GM21423 (cell line): Measurements from ENCODE around the gene DUS1L.

Experiments used
- ATAC-seq: cut with Tn5 transposase; IDR thresholded peaks from one replicate; pipeline ENCODE4 v1.9.1; 2021; ENCODE audit warnings: mild to moderate bottlenecking, moderate library complexity; ENCODE audit not compliant: unreplicated experiment

Gene DUS1L

DNA sequence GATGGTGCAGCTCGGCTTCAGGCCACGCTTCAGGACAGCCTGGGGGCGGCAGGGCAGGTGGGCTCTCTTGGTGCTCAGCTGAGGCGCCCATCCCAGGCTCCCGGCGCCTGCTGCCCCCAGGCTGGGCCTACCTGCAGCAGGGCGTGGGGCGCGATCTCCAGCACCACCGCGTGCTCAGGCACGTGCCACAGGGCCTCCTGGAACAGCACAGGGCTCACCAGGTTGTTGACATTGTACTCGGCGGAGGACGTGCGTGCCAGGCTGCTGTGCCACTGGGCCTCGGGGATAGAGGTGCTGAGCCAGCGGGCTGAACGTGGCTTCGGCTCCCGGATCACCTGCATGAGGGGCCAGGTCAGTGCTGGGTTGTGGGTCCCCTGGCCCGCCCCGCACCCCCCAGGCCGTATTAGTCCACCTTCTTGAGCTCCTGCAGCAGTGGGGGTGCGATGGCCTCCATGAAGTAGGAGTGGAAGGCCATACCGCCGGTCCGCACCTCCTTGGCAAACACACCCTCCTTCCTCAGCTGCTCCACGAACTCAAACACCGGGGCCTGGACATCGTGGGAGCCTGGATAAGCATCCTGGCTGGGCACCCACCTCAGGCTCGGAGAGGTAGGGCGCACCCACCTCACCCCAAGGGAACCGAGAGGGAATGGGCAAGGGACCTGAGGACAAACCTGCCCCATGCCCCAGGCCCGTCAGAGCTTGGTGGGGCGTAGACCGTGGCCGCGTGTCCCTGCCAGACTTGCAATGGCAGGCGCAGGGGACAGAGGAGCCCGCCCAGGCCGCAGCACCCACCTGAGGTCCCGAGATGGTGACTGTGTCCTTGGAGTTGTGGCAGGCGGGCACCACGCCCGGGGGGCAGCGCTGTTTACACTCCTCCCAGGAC, 23.5 kb upstream of the DUS1L start:
- no peak for ATAC-seq

DNA sequence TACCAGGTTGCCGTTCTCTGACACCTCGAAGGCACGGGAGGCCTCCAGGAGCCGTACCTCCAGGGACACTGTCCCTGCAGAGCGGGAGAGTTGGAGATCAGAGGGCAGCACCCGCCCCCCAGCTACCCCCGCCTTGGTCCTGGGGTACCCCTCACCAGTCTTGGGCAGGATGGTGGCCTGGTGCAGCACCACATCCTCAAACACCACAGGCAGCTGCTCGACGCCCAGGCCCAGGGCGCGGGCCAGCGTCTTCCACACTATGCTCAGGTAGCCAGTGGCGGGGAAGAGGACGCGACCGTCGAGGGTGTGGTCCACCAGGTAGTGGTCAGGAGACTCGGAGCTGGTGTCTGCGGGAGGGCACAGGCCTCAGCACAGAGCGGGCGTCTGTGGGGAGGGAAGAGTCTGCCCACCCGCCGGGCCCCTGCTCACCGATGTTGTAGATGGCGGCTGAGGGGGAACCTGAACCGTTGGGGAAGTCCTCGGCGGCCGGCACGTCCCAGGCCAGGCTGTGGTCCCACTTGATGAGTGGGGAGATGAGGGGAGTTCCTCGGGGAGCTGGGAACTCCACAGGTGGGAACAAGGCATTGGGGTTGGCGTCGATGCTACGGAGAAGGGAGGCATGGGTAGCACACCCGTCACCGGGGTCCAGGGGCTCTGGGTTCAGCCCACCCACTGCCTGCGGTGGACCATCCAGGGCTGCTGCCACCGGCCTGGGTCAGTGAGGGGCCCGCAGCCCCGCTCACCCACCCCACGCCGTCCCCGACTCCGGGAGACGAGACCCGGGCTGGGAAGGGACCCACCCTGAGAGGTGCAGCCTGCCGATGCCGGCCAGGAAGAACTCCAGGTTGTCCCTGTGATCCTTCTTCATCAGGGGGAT, 22.6 kb upstream of the DUS1L start:
- no peak for ATAC-seq

DNA sequence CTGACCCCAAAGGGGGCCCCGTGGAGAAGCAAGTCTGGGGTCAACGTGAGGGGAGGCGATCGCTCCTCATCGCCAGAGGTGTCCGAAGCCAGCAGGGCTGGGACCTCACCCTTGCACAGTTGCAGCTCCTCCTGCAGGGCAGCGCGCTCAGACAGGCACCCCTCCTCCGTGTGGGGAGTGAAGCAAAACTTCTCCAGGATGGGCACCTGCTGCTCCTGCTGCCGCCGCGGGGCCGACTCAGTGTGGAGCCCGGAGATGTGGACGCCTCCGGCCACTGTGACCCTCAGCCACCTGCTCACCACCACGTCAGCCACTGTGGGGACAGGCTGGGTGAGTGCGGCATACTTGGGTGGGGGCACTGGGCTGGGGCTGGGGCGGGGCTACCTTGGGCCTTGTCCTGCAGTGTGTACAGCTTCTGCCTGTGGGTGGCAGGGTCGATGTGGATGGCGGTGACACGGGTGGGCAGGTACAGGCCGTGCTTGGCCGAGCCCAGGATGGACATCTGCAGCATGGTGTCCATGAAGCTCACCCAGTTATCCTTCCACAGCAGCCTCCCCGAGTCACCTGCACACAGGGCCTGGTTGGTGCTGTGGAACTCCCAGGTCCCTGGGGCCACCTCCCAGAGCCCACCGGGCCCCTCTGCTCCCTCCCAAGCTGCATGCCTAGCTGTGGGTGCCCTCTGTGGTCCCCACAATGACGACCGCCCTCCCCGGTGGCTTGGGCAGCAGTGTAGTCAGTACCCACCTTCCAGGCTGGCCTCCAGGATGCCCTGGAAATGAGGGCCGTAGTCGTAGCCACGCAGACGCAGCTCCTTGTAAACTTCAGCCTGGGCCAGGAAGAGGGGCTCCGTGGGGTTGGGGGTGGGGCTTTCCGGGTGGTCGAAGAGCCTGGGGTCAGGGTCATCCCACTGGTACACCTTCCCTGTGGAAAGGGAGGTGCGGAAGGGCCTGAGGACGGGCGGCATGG, 21.6 kb upstream of the DUS1L start:
- ATAC-seq = no peak

DNA sequence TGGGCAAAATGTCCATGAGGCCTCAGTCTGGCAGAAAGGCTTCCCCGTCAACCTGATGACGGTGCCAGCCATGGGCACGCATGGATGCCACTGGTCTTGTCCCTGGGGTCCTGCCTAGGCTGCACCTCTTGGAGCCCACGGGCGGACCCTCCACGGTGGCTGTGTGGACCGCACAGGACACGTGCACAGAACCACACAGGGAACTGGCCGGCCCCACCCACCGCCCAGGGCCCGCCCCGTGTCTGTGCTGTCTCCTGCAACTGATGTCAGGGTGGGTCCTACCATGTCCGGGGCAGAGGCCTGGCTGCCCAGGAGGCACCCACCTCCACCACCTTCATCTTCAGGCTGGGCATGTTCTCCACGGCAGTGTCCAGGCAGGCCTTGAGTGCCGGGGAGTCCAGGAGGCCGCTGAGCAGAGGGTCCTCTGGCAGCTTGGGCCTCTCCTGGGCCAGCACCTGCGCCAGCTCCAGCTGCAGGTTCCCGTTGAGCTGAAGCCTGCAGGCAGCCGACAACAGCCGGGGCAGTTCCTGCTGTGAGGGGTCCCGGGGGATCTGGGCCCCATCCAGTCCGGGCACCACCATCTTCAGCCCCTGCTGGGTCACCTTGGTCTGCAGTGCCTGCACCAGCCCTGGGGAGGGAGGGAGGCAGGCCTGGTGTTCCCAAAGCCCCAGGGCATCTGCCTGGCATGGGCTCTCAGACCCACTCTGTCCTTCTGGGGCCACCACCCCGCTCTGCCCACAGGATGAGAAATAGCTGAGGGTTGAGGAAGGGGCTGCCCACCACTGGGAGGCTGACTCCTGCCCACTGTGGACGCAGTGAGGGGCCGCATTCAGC, 20.5 kb upstream of the DUS1L start:
- ATAC-seq = no peak

DNA sequence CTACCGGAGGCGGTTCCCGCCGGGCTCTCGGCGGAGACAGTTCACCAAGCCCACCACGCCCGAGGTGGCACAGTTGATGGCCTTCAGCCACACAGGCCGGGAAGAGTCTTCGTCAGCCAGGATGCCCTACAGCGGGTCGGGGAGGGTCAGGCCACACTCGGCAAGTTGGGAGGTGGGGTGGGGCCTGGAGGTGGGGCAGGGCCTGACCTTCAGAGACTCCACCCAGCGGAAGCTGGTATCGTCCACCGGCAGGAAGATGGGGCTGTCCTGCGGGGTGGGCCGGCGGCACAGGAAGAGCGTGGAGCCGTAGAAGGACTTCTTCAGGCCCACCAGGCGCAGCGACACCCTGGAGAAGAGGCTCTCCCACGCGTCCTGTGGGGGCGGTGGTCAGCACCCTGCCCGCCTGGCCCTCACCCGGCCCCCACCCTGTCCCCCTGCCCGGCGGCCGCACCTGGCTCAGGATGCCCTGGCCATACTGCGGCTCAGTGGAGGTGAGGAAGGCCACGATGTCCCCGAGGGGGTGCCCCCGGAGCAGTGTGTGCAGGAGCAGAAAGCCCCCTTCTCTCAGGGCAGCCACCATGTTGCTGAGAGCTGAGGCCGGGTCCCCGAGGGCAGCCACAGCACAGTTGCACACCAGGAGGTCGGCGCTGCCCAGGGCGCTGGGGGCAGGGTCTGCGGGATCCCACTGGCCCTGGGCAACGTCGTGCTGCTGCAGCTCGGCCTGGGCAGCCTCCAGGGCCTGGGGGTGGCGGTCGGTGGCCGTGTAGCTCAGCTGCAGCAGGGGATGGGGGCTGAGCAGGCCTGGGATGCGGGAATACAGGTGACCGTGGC, 19.6 kb upstream of the DUS1L start:
- no peak for ATAC-seq

DNA sequence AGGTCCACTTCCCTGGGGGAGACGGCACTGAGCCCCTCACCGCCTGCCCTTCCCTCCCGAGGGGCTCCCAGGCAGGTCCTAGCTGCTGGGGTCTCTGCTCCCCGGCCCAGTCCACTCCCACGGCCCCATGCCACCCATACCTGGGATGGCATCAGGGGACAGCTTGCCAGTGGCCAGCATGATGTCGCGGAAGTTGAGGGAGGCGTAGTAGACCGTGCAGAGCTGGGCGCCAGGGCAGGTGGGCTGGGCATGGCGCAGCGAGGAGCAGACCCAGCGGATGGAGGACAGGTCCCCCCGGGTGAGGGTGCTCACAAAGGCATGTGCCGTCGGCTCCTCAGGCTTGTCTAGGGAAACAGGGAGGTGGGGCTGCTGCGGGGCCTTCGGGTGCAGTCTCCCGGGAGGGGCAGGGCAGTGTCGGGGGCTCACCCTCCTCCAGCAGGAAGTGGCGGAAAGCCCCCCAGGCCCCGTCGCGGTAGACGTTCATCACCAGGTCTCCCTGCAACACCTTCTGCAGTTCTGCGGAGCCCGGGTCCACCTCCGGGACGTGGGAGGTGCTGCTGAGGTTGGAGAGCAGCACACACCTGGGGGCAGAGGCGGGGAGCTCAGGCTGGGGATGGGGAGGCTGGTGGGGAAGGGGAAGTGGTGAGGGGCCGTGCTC, 18.9 kb upstream of the DUS1L start:
- no peak for ATAC-seq

DNA sequence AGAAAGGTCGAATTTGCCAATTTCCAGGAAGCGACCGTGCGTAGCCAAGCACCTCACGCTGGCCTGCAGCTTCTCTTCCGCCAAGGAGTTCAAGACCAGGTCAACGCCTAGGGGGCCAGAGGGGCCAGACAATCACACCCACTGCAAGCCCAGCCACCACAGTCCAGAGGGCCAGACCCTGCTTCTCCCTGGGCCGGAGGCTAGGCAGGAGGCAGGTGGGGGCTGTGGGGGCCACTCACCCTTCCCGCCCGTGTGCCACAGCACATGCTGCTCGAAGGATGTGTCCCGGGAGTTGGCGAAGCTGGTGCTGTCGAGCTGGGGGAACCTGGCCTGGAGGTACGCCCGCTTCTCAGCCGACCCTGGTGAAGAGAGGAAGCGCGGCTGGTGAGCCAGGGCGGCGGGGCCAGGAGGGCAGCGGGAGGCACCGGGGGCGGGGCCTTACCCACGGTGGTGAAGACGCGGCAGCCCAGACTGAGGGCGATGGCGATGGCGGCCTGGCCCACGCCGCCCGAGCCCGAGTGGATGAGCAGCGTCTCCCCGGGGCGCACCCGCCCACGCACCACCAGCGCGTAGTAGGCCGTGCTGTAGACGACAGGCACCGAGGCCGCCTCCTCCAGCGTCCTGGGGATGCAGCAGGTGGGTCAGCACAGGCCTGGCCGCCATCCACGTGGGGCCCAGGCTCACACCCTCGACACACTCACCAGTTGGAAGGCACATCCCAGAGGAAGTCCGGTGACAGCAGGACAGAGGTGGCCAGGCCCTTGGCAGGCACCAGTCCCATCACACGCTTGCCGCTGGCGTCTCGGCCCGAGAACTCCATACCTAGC, 18.1 kb upstream of the DUS1L start:
- ATAC-seq = no peak

DNA sequence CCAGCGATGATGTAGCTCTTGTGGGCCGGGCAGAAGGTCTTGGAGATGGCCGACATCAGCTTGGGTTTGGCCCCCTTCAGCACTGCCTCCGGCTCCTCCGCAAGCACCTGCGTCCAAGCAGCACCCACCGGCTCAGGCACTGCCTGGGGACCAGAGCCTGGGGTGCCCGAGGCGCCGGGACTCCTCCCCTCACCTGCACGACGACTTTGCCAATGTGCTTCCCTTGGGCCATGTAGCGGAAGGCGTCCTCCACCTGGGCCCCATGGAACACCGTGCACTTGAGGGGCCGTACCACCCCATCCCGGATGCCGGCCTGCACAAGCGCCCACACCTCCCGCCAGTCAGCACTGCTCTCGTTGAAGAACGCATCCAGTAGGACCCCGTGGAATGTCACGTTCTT, 17.4 kb upstream of the DUS1L start:
- no peak for ATAC-seq

DNA sequence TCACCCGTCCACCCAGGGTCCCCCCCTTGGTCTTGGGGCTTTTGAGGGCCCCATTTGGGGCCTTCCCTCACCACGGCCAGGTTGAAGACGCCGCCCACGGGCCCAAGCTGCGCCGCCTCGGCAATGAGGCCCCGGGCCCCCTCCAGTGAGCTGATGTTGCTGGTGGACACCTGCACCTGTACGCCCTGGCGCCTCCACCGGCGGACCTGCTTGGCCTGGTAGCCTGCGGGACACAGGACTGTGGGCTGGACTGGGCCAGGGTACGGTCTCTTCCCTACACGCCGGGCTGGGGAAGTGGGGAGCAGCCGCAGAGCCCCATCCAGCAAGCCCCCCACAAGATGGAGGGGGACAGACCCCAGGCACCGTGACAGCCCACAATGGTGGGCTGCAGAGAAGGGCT, 16.9 kb upstream of the DUS1L start:
- ATAC-seq = no peak

DNA sequence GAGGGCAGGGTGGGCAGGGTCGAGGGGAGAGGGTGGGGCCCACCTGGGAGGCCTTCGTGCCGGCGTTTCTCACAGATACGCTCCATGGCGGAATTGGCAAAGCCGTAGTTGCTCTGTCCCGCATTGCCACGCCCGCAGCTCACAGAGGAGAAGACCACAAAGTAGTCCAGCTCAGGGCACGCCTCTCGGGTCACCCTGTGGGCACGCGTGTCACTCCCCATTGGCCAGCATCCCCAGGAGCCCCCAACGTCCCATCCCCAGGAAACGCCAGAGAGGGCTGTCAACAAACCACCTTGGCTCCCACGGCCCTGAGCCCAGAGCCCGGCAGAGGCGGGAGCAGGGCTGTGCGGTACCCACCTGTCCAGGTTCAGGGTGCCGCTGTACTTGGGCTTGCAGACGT, 16.4 kb upstream of the DUS1L start:
- no peak for ATAC-seq

DNA sequence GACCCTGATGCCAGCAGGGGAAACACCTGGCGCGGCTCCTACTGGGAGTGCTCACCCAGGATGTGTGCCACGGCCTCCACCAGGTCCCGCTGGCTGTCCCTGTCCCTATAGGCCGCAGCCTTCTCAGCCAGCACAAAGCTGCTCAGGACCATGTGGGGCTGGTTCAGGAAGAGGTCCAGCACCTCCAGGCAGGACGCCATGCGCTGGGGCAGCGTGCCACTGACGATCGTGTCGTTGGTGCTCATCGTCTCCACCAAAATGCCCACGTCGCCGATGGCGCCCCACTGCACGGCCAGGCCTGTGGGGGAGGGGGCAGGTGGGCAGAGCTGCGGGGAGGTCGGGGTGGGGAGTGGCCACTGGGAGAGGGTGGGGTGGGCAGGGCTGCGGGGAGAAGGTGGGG, 15.9 kb upstream of the DUS1L start:
- ATAC-seq = no peak

DNA sequence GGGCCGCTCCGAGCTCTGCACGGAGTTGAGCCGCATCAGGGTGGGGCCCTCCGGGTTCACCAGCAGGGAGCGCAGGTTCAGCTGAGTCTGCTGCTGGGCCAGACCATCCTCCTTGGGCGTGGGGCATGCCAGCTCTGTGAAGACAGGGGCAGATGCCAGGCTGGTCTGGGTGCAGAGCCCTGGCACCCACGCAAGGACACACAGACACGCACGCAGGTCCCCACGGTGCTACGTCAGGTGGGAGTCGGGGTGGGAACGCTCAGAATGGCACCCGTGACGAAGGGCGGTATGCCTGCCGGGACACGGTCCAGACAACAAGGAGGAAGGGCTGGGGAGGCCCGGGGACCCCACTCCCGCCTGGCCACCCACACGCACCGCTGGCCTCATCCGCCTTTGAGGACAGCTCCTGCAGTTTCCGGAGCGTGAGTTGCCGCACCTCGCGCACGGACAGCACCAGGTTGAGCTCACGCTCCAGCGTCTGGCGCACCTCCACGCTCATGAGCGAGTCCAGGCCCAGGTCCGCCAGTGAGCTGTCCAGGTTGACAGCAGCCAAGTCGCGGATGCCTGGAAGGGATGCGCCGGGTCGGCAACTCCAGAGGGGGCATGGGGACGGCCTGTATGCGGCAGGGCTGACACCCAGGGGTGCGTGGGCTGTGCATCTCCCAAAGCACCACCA, 15.3 kb upstream of the DUS1L start:
- ATAC-seq = no peak

DNA sequence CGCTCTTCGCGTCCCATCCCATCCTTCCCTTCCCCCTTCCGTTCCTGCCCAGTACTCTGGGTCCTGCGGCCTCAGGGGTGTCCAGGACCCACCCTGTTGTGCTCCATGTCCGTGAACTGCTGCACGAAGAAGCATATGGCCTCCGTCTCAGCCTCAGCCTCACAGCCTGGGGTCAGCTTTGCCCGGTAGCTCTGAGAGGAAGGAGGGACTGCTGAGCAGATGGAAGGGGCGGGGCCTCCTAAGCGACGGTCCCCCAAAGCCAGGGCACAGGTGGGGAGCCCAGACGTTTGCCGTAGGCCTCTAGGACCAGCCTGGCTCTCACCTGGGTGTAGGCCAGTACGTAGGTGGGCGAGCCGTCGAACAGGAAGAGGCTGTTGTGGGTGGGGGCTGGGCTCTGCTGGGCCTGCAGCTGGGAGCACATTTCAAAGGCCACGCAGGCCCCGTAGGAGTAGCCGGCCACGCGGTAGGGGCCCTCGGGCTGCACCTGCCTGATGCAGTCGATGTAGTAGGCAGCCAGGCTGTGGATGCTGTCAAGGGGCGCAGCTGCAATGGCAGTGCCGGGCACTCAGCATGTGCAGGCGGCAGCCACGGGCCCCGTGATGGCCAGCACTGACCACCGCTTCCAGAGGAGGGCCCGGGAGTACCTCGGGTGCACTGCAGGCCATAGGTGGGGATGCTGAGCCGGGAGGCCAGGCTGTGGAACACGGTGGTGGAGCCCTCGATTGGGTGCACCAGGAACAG, 14.6 kb upstream of the DUS1L start:
- no peak for ATAC-seq

DNA sequence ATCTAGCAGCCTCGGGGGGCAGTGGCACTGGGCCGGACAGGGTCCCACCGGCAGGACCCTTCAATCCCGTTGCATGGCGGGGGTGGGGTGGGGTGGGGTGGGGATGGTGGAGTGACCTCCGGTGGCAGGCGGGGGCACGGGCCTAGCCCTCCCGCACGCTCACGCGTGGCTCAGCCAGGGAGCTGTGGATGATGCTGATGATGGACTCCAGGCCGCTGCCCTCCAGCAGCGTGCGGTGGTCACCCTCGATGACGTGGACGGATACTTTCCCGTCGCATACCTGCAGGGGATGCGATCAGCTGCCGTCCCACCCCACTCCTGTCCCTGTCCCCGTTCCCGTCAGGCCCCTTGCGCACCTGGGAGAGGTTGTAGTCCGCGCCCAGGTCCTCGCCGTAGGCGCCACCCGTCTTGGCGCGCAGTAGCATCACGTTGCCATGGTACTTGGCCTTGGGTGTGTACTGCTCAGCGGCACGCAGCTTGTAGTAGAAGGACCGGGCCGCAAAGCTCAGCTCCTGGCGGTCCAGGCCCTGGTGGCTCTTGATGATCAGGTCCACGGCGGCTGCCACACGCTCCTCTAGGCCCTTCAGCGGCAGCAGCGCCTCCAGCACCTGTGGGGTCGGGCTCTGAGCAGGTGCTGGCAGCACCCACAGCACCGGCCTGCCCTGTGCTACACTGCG, 13.5 kb upstream of the DUS1L start:
- no peak for ATAC-seq

DNA sequence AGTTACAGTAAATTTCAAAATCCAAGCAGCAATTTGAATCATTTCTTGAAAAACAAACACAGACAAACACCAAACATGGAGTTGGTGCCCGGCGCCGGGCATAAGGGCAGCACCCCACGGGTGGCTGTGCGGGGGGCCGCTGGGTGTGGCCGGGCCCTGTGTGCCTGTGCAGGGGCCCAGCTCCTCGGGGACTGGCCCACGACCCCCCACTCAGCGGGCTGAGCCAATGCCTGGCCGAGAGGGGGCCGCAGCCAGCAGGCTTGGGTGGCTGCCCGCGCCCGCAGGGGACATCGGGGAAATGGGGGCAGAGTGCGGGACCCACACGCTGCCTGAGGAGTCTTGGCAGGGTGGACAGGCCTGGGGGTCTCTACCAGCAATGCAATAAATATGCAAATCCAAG, 12.8 kb upstream of the DUS1L start:
- no peak for ATAC-seq
